H1 (cell line): ENCODE measurements around the gene ARHGEF18.
A peak's percentile ranks its signal among the peaks of the same experiment; 100 is the strongest.

ENCODE experiments used
- CTCF ChIP-seq, 3 experiments: IDR thresholded peaks; 1 replicate in 2 of 3; 2 replicates in 1 of 3; pipeline versions ENCODE4 v1.5.1 to v1.6.1; 2011; ENCODE audit warnings: low read length in 3 of 3, mild to moderate bottlenecking in 3 of 3, inconsistent platforms in 2 of 3, low read depth in 1 of 3, moderate library complexity in 1 of 3; ENCODE audit not compliant: insufficient read depth in 1 of 3; ENCODE audit errors: control extremely low read depth in 1 of 3
- POLR2A ChIP-seq, 2 experiments: IDR thresholded peaks; 1 replicate in 1 of 2; 2 replicates in 1 of 2; pipeline ENCODE4 v1.6.1; 2011; ENCODE audit warnings: low read depth in 2 of 2, low read length in 2 of 2, mild to moderate bottlenecking in 2 of 2; ENCODE audit errors: control extremely low read depth in 1 of 2
- POLR2AphosphoS5 ChIP-seq: IDR thresholded peaks from 2 replicates; pipeline ENCODE4 v1.6.1; 2011; ENCODE audit warnings: low read depth, low read length

- TF ChIP-seq CTCF (IDR thresholded peaks at IDR 0.05; ENCODE audit: control extremely low read depth in 1 of 3, insufficient read depth in 1 of 3, low read depth in 1 of 3, low read length in 3 of 3) = peak; percentile 16 to 45 (median 38); a peak in 3 of 4 replicates
- TF ChIP-seq POLR2AphosphoS5 = no peak
- TF ChIP-seq POLR2A (IDR thresholded peaks at IDR 0.05; ENCODE audit: control extremely low read depth in 1 of 2, low read depth in 2 of 2, low read length in 2 of 2) = no peak
These were observed 34.0 kb downstream of the ARHGEF18 start for GRCh38 chr19:7382694-7383093.
